ENCODE data around the gene RPGR.

Gene RPGR

DNA sequence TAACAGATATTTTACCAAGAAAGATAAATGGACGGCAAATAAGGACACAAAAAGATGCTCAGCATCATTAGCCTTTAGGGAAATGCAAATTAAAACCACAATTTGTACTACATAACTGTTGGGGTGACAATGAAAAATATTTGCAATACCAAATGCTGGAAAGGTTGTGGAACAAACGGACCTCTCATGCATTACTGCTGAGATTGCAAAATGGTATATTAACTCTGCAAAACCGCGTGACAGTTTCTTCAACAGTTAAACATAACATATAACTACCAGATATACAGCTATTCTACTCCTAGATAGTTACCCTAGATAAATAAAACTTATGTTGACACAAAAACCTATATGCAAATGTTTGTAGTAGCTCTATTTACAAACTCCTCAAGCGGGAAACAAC lies 18.8 kb upstream of the RPGR start:
- DNase-seq (ENCODE audit: extremely low read depth, low read depth): no peak
- TF ChIP-seq, protein P1, sequence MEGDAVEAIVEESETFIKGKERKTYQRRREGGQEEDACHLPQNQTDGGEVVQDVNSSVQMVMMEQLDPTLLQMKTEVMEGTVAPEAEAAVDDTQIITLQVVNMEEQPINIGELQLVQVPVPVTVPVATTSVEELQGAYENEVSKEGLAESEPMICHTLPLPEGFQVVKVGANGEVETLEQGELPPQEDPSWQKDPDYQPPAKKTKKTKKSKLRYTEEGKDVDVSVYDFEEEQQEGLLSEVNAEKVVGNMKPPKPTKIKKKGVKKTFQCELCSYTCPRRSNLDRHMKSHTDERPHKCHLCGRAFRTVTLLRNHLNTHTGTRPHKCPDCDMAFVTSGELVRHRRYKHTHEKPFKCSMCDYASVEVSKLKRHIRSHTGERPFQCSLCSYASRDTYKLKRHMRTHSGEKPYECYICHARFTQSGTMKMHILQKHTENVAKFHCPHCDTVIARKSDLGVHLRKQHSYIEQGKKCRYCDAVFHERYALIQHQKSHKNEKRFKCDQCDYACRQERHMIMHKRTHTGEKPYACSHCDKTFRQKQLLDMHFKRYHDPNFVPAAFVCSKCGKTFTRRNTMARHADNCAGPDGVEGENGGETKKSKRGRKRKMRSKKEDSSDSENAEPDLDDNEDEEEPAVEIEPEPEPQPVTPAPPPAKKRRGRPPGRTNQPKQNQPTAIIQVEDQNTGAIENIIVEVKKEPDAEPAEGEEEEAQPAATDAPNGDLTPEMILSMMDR (IDR thresholded peaks at IDR 0.05; ENCODE audit: low read depth, low read length): no peak

DNA sequence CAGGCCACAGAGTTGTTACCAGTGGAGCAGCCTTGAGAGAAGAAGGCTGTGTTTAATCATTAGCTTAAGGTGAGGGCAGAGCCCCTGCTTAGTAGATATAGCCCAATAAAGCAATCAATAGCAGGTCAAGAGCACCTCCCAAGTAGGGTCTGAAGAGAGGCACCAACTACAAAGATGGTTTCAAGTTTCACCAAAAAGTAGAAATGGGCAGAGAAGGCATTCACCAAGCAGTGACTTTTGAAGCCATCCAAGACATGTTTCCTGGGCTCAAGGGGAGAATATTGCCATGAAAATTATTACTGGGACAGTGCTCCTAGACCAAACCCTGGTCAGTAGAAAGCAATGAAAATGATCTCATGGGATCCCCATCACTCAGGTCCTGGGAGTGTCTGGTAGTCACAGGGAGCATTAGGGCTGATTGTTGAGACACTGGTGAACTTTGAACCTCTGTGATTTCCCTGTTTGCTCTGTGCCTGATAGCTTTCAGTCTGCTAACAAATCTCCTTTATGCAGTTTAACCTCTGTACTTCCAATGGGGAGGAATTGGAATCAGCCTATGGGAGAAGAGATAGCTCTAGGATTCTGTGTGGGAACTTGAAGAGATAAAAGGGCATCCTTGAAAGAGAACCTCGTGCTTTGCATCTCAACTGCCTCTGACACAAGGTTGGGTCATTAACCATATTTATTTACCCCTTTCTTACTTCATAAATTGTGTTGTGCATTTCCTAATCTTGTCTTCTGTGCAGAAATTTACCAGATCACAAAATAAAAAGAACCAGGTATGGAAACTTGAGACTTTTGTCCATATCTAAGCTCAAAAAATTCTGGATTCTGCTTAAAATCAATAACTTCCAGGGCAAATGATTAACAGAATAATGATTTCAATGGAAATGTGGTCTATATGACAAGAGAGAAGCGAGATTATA lies 15.8 kb upstream of the RPGR start:
- DNase-seq (ENCODE audit: extremely low read depth, low read depth): no peak
- TF ChIP-seq, protein P1 (IDR thresholded peaks at IDR 0.05; ENCODE audit: low read depth, low read length): no peak

DNA sequence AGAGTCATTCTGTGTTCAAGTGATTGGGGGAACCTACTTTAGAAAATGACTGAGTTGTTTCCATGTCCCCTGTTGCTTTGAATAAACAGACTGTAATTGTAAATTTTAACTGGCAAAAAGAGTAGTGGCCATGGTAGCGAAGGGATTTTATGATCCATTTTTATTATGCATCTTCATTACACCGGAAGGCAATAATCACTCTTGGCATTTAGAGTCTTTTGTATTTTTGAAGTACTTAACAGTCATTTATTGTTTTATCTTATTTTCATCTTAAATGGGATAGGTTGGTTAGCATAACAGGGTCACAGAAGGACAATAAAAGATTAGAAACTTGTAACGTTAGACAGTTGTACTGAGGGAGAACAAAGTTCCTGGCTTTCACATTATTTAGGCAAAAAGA lies 14.1 kb upstream of the RPGR start:
- no peak for DNase-seq (ENCODE audit: extremely low read depth, low read depth)
- TF ChIP-seq, protein P1 (IDR thresholded peaks at IDR 0.05; ENCODE audit: low read depth, low read length): no peak

DNA sequence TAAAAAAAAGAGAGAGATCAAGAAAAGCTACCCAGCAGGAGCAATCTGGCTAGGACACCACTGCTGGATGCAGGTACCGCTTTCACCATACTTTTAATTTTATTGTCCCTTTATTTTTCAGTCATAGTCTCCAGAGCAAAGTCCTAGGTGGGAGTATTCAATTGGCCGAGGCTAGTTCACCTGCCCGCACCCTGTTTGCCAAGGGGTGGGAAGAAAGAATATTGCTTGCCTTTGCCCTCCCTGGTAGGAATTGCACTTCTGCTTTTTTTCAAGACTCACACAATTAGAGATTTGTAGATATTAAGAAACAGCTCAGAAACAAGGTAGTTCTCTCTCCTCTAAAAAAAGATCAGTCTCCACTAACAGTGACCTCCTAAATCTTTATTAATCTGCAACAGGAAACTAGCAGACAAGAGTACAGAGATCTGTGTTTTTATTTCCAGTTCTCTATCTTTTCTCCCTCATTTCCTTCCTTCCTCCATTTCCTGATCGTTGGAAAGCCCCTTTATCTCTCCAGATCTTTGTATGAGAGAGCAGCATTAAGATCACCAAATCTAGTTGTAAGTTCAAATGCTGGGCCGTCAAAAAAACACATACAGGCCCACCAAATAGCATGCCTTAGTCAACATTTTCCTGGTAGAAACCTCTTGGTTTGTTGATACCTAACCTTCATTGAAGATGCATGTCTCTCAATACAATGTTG lies 9.4 kb upstream of the RPGR start:
- TF ChIP-seq, protein P1 (IDR thresholded peaks at IDR 0.05; ENCODE audit: low read depth, low read length): no peak
- no peak for DNase-seq (ENCODE audit: extremely low read depth, low read depth)

DNA sequence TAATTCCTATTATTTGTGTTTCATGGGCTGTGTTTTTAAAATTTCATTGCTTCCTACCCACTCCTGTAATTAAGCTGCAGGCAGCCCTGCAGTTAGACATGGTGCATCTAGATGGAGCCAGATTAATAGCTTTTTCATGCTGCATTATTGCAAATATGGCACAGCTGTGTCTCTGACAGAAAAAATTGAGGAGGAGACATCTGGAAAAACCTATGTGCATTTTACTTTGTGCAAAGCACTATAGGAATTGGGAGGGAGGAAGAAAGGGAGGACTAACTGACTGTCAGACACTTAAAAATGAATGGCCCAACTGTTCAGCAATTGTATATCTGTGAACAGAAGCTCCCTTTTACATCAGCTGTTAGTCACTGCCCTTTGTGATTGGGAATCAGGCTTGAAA lies 8.1 kb upstream of the RPGR start:
- DNase-seq (ENCODE audit: extremely low read depth, low read depth): no peak
- TF ChIP-seq, protein P1 (IDR thresholded peaks at IDR 0.05; ENCODE audit: low read depth, low read length): no peak; the same call in 1 of the 2 replicates

DNA sequence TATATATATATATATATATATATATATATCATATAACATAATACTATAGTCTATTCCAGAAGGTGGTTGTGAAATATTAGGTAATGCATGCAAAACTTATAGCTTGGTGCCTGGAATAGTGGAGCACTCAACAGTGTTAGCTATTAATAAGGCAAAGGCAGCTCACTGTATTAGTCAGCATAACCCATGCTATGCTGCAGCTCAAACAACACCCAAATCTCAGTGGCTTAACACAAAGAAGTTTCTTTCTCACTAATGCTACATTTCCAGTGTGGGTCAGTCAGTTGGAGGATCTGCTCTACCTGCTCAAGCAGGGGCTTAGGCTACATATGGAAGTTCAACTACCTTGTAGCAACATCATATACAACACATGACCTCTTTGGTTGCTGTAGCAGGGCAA lies 5.2 kb upstream of the RPGR start:
- no peak for DNase-seq (ENCODE audit: extremely low read depth, low read depth)
- TF ChIP-seq, protein P1 (IDR thresholded peaks at IDR 0.05; ENCODE audit: low read depth, low read length): no peak

DNA sequence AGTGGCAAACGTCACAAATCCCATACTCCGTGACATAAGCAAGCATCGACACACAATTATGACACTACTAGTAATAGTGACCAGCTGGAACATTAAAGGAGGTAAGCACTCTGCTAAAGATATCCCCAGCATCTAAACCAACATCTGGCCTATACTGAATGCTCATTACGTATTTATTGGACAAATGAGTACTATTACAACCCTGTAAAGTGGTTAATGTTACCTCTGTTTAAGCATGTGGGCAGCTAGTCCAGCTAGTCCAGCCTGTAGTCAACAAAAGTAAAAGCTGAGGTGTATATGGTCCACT lies 419 bp upstream of the RPGR start:
- TF ChIP-seq, protein P1 (IDR thresholded peaks at IDR 0.05; ENCODE audit: low read depth, low read length): no peak
- DNase-seq (ENCODE audit: extremely low read depth, low read depth): no peak
